Measurements from ENCODE around the gene ADCY1.
"Not testable (repeated sequence)": the region's sequence is repeated elsewhere in the genome, so short reads cannot be mapped to it uniquely, and the experiment has no call there.

ADCY1 gene

GRCh38 chr7:45717537-45718235 lies 143.5 kb downstream of the ADCY1 start:
- in situ Hi-C loops (cut with MboI; ENCODE audit: low sequenced_read_pairs, unreplicated experiment), result no loop called here
- TF ChIP-seq, protein P1, sequence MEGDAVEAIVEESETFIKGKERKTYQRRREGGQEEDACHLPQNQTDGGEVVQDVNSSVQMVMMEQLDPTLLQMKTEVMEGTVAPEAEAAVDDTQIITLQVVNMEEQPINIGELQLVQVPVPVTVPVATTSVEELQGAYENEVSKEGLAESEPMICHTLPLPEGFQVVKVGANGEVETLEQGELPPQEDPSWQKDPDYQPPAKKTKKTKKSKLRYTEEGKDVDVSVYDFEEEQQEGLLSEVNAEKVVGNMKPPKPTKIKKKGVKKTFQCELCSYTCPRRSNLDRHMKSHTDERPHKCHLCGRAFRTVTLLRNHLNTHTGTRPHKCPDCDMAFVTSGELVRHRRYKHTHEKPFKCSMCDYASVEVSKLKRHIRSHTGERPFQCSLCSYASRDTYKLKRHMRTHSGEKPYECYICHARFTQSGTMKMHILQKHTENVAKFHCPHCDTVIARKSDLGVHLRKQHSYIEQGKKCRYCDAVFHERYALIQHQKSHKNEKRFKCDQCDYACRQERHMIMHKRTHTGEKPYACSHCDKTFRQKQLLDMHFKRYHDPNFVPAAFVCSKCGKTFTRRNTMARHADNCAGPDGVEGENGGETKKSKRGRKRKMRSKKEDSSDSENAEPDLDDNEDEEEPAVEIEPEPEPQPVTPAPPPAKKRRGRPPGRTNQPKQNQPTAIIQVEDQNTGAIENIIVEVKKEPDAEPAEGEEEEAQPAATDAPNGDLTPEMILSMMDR (IDR thresholded peaks at IDR 0.05; ENCODE audit: borderline replicate concordance, control extremely low read depth, extremely low read depth, insufficient read depth, missing control alignments), result no peak
- no peak for DNase-seq (ENCODE audit: low spot score)

DNA sequence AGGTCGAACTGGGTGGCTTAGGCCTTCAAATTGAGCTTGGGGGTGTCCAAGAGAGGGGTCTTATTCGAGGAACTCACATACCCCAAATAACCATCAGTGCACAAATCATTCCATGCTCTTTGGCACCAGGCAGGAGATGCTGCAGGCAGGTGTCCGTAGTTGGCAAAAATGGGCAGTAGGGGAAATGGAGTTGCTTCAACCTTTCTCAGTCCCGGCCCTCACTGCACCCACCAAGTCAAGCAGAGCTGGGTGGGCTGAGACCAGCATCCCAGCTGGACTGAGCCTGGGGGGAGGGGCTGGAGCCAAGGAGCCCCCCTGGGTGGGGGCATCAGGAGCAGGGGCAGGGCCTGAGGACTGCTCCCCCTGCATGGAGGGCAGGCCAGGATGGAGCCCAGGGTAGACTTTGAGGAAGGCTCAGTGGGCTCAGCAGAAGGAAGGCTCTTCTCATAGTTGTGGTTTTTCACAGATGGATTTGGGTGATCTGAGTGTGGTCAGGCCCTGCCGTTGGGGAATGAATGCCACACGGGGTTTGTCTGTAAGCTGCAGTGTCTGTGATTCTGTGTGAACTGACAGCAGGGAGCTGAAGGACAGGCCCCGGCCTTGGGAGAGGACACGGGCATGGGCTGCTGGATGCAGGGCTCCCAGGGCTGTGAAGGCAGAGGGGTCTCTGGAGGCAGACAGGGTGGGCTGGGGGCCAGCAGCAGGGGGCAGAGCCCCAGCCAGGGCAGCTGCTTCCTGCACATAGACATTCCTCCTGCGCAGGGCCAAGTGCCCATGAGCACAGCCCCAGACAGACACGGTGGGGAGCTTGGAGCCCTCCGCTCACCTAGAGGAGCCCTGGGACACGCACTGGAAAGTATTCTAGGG lies 144.5 kb downstream of the ADCY1 start:
- in situ Hi-C loops (cut with MboI; ENCODE audit: low sequenced_read_pairs, unreplicated experiment), result no loop called here
- TF ChIP-seq, protein P1 (IDR thresholded peaks at IDR 0.05; ENCODE audit: borderline replicate concordance, control extremely low read depth, extremely low read depth, insufficient read depth, missing control alignments), result no peak

GRCh38 chr7:45720989-45721388 lies 146.8 kb downstream of the ADCY1 start:
- in situ Hi-C loops (cut with MboI; ENCODE audit: low sequenced_read_pairs, unreplicated experiment), result no loop called here
- DNase-seq (ENCODE audit: low spot score), result no peak
- TF ChIP-seq, protein P1 (IDR thresholded peaks at IDR 0.05; ENCODE audit: borderline replicate concordance, control extremely low read depth, extremely low read depth, insufficient read depth, missing control alignments), result no peak

More for the DNA sequence above, 144.5 kb downstream of the ADCY1 start:
- DNase-seq (ENCODE audit: low spot score), result no peak

DNA sequence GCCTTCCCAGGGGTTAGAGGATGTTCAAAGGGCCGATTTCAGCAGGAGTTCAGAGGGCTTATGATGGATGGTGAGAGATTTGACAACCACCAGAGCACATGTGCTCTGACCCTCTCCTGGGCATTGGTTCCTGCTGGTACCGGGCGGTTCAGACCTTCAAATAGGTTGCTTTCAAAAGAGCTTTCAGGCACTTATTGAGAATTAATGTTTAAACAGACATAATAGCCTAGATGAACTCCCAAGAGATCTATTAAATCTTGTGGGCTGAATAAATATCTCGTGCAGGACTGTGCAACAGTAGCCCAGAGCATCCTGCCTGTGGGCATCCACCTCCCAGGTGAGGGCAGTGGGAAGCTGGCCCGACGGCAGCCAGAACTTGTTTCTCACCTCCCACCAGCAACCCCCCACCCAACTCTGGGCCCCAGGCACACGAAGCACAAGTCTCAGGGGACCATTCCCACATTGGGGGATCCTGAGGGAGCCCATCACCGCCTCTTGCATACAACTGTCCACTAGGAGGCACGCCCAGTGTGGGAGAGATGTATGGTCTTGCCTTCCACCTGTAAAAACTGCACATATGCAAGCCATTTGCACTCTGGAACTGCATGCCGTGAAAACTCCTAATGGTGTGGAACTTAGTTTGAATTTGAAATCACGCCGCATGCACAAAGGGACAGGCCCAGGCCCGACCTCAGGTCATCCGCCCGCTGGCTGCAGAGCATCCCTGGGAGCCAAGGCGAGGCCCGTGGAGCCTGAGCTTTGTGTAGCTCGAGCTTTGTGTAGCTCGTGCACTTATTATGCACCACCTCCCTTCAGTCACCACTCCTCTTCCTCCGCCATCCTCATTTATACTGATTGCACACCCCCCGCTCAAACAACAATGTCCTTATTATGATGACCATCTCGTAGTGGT lies 147.8 kb downstream of the ADCY1 start:
- in situ Hi-C loops (cut with MboI; ENCODE audit: low sequenced_read_pairs, unreplicated experiment), result no loop called here
- no peak for DNase-seq (ENCODE audit: low spot score)
- TF ChIP-seq, protein P1 (IDR thresholded peaks at IDR 0.05; ENCODE audit: borderline replicate concordance, control extremely low read depth, extremely low read depth, insufficient read depth, missing control alignments), result no peak

- DNase-seq (ENCODE audit: low spot score); in situ Hi-C loops (cut with MboI; ENCODE audit: low sequenced_read_pairs, unreplicated experiment): not testable (repeated sequence)
Measured at GRCh38 chr7:45725231-45725630, 151.1 kb downstream of the ADCY1 start.

DNA sequence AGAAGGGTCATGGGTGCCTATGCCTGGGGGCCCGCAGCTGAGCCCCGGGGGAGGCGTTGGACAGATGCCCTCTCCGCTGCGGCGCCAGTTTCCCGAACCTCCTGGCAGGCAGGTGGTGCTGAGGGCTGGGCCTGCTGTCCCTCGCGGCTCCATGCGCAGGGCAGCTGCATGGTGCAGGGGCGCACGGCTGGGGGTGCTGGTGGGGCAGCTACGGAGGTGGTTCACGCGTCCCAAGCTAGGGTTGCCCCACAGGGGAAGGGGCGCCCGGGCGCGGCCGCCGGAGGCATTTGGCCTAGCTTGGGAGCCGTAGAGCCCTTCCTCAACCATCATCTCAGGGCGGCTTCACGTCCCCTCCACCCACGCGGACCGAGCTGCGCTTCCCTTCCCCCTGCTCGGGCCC lies 152.7 kb downstream of the ADCY1 start:
- in situ Hi-C loops (cut with MboI; ENCODE audit: low sequenced_read_pairs, unreplicated experiment), result no loop called here
- TF ChIP-seq, protein P1 (IDR thresholded peaks at IDR 0.05; ENCODE audit: borderline replicate concordance, control extremely low read depth, extremely low read depth, insufficient read depth, missing control alignments), result no peak
- no peak for DNase-seq (ENCODE audit: low spot score)

DNA sequence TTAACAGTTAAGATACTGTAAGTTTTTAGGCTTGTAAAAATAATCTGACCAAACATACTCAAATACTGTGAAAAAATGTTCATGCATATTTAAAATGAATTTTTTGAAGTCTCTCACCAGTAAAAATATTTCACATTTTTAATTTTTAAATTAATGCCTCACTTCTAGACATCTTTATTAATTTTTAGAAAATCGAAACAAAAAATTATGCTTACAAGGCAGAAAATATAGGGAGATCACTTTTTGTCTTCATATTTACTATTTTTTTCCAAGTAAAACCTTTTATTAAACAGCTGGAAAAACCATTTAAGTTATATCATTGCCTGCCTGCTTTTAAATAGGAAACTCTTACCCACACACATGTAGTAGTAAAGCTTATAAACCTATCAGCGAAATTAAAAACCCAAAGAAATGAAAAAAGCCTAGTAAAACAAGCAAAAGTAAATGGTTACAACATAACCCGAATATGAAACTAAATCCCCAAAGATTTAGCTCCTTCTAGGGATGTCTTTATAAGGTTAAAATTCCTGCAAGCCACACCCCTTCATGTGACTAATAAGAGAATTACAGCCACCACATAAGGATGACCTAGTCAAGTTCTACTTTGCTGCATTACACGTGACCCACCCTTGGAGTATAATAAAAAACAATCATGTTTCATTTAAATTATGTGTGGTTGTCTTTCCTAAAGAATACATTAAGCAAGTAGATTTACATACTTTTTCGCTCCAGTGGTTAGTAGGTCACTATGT lies 157.7 kb downstream of the ADCY1 start:
- DNase-seq (ENCODE audit: low spot score); in situ Hi-C loops (cut with MboI; ENCODE audit: low sequenced_read_pairs, unreplicated experiment): not testable (repeated sequence)

GRCh38 chr7:45738920-45739319 lies 164.8 kb downstream of the ADCY1 start:
- in situ Hi-C loops (cut with MboI; ENCODE audit: low sequenced_read_pairs, unreplicated experiment); DNase-seq (ENCODE audit: low spot score): not testable (repeated sequence)

GRCh38 chr7:45740573-45740972 lies 166.4 kb downstream of the ADCY1 start:
- in situ Hi-C loops (cut with MboI; ENCODE audit: low sequenced_read_pairs, unreplicated experiment); DNase-seq (ENCODE audit: low spot score): not testable (repeated sequence)
